Mesendoderm (in vitro differentiated cells): ENCODE measurements around the gene SNRNP70.
"Not testable (repeated sequence)": the region's sequence is repeated elsewhere in the genome, so short reads cannot be mapped to it uniquely, and the experiment has no call there.

ENCODE experiments used
- DNase-seq: peaks from one replicate; pipeline ENCODE4 v3.0.0; 2013
- H2AK5ac ChIP-seq: 2 replicates; pipeline ENCODE4 v1.6.1; 2013; ENCODE audit warnings: low read length, inconsistent platforms
- H2BK120ac ChIP-seq: 2 replicates; pipeline ENCODE4 v1.6.1; 2013; ENCODE audit warnings: low read depth, mild to moderate bottlenecking, low read length, moderate library complexity, mixed read lengths
- H2BK15ac ChIP-seq: replicated peaks from 2 replicates; pipeline ENCODE4 v1.6.1; 2013; ENCODE audit warnings: low read depth, mild to moderate bottlenecking, moderate library complexity
- H2BK5ac ChIP-seq: 2 replicates; pipeline ENCODE4 v1.6.1; 2013; ENCODE audit warnings: low read length, inconsistent platforms
- H3K18ac ChIP-seq: 2 replicates; pipeline ENCODE4 v1.6.1; 2013; ENCODE audit warnings: mild to moderate bottlenecking, low read length, mixed read lengths
- H3K23ac ChIP-seq: one replicate; pipeline ENCODE4 v1.6.1; 2013; ENCODE audit warnings: low read length
- H3K27ac ChIP-seq: 2 replicates; pipeline ENCODE4 v1.5.1; 2013; ENCODE audit warnings: low read depth, mild to moderate bottlenecking, inconsistent platforms, low read length, moderate library complexity
- H3K27me3 ChIP-seq: 2 replicates; pipeline ENCODE4 v1.6.1; 2013; ENCODE audit warnings: low read length, control low read depth, mild to moderate bottlenecking, inconsistent platforms; ENCODE audit not compliant: insufficient read depth, poor library complexity
- H3K36me3 ChIP-seq: 2 replicates; pipeline ENCODE4 v1.6.1; 2013; ENCODE audit warnings: low read length, inconsistent platforms; ENCODE audit not compliant: control insufficient read depth, insufficient read depth
- H3K4ac ChIP-seq: one replicate; pipeline ENCODE4 v1.6.1; 2013; ENCODE audit warnings: low read depth, mild to moderate bottlenecking, low read length, moderate library complexity
- H3K4me1 ChIP-seq: 2 replicates; pipeline ENCODE4 v1.6.1; 2013; ENCODE audit warnings: low read depth, low read length, inconsistent platforms; ENCODE audit not compliant: control insufficient read depth
- H3K4me2 ChIP-seq: 2 replicates; pipeline ENCODE4 v1.6.1; 2013; ENCODE audit warnings: low read length
- H3K4me3 ChIP-seq: 2 replicates; pipeline ENCODE4 v1.5.1; 2013; ENCODE audit warnings: mild to moderate bottlenecking, low read length
- H3K56ac ChIP-seq: one replicate; pipeline ENCODE4 v1.6.1; 2013; ENCODE audit warnings: low read length
- H3K79me1 ChIP-seq: 2 replicates; pipeline ENCODE4 v1.6.1; 2013; ENCODE audit warnings: low read length, inconsistent platforms
- H3K79me2 ChIP-seq: 2 replicates; pipeline ENCODE4 v1.6.1; 2013; ENCODE audit warnings: mild to moderate bottlenecking, low read length; ENCODE audit not compliant: control insufficient read depth, insufficient read depth
- H3K9ac ChIP-seq: 2 replicates; pipeline ENCODE4 v1.6.1; 2013; ENCODE audit warnings: low read length, inconsistent platforms
- H4K5ac ChIP-seq: one replicate; pipeline ENCODE4 v1.6.1; 2013; ENCODE audit warnings: low read length
- H4K8ac ChIP-seq: one replicate; pipeline ENCODE4 v1.6.1; 2013; ENCODE audit warnings: low read depth, mild to moderate bottlenecking, control low read depth, low read length, moderate library complexity
- WGBS: extraction: QIAGEN DNeasy Blood & Tissue Kit; methylation state at CpG from one replicate; pipeline ENCODE4 v1.1.7; 2013; ENCODE audit warnings: low lambda C conversion rate, missing lambda C conversion rate; ENCODE audit not compliant: insufficient coverage; ENCODE audit errors: extremely low coverage; 5-methylcytosine and 5-hydroxymethylcytosine counted together

SNRNP70 gene

DNA sequence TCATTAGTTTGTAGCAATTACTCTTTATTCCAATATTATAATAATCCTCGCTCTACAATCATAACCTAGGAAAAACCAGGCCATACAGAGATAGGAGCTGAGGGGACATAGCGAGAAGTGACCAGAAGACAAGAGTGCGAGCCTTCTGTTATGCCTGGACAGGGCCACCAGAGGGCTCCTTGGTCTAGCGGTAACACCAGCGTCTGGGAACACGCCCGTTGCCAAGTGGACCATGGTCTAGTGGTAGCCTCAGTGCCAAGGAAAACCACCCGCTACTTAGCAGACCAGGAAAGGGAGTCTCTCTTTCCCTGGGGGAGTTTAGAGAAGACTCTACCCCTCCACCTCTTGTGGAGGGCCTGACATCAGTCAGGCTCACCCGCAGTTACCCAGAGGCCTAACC, 10.4 kb upstream of the SNRNP70 start:
- not testable (repeated sequence) for H3K4ac ChIP-seq, H3K9ac ChIP-seq, H2BK5ac ChIP-seq, H2AK5ac ChIP-seq, H3K4me1 ChIP-seq, H2BK15ac ChIP-seq, H3K23ac ChIP-seq, H3K4me3 ChIP-seq, H2BK120ac ChIP-seq, H3K79me1 ChIP-seq, H3K27me3 ChIP-seq, H3K4me2 ChIP-seq, H3K18ac ChIP-seq, H3K56ac ChIP-seq, H4K8ac ChIP-seq, H3K36me3 ChIP-seq, H4K5ac ChIP-seq, H3K27ac ChIP-seq, H3K79me2 ChIP-seq
- peak; percentile 42 for DNase-seq
- WGBS = no CpG with 5 or more reads among the region's 9 CpGs

DNA sequence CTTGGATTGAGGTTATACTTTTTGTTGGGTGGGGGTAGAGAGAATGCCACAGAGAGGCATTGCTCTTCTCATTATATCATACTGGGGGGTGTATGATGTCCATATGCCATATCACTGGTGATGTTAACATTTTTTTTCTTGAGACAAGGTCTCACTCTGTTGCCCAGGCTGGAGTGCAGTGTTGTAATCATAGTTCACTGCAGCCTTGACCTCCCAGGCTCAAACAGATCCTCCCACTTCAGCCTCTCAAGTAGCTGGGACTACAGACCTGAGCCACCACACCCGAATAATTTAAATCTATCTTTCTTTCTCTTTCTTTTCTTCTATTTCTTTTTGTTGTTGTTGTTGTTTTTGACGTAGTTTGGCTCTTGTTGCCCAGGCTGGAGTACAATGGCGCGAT, 4.9 kb upstream of the SNRNP70 start:
- H3K18ac ChIP-seq = no peak overlapping the region
- no peak overlapping the region for H3K23ac ChIP-seq
- WGBS = no CpG with 5 or more reads among the region's 4 CpGs
- H3K36me3 ChIP-seq = no peaks in the 10 kb centered on the region
- H3K27ac ChIP-seq = no peak overlapping the region
- no peak overlapping the region for H3K4me3 ChIP-seq
- no peak overlapping the region for H2AK5ac ChIP-seq
- H3K27me3 ChIP-seq = no peaks in the 10 kb centered on the region
- no peak overlapping the region for H2BK5ac ChIP-seq
- no peak overlapping the region for H3K56ac ChIP-seq
- DNase-seq = no peak
- H2BK15ac ChIP-seq = no peak overlapping the region
- no peak overlapping the region for H3K4me2 ChIP-seq
- H2BK120ac ChIP-seq = no peak overlapping the region
- H3K79me1 ChIP-seq = no peaks in the 10 kb centered on the region
- H3K9ac ChIP-seq = no peak overlapping the region
- peaks cover under 1% of the 10 kb centered on the region for H3K79me2 ChIP-seq
- H3K4ac ChIP-seq = no peak overlapping the region
- H4K5ac ChIP-seq = no peak overlapping the region
- no peaks in the 10 kb centered on the region for H3K4me1 ChIP-seq
- H4K8ac ChIP-seq = no peak overlapping the region

DNA sequence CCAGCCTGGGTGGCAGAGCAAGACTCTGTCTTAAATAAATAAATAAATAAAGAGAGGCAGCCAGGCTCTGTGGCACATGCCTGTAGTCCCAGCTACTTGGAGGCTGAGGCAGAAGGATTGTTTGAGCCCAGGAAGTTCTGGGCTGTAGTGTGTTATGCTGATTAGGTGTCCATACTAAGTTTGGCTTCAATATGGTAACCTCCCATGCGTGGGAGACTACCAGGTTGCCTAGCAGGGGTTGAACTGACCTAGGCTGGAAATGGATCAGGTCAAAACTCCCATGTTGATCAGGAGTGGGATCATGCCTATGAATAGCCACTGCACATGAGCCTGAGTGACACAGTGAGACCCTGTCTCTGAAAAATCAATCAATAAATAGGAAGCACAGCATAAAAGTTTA, 4.0 kb upstream of the SNRNP70 start:
- H3K27ac ChIP-seq = no peak overlapping the region
- no peaks in the 10 kb centered on the region for H3K79me1 ChIP-seq
- H4K8ac ChIP-seq = no peak overlapping the region
- no peak overlapping the region for H3K4ac ChIP-seq
- no peak overlapping the region for H2BK5ac ChIP-seq
- H3K4me2 ChIP-seq = no peak overlapping the region
- no peak overlapping the region for H3K18ac ChIP-seq
- no peak overlapping the region for H2AK5ac ChIP-seq
- H3K9ac ChIP-seq = no peak overlapping the region
- no peaks in the 10 kb centered on the region for H3K36me3 ChIP-seq
- no peak overlapping the region for H2BK15ac ChIP-seq
- WGBS = no CpG with 5 or more reads among the region's 1 CpG
- H3K79me2 ChIP-seq = peaks cover 10% of the 10 kb centered on the region
- H3K4me1 ChIP-seq = no peaks in the 10 kb centered on the region
- no peak overlapping the region for H2BK120ac ChIP-seq
- no peak overlapping the region for H3K56ac ChIP-seq
- DNase-seq = no peak
- H3K23ac ChIP-seq = no peak overlapping the region
- H4K5ac ChIP-seq = no peak overlapping the region
- no peaks in the 10 kb centered on the region for H3K27me3 ChIP-seq
- H3K4me3 ChIP-seq = no peak overlapping the region

DNA sequence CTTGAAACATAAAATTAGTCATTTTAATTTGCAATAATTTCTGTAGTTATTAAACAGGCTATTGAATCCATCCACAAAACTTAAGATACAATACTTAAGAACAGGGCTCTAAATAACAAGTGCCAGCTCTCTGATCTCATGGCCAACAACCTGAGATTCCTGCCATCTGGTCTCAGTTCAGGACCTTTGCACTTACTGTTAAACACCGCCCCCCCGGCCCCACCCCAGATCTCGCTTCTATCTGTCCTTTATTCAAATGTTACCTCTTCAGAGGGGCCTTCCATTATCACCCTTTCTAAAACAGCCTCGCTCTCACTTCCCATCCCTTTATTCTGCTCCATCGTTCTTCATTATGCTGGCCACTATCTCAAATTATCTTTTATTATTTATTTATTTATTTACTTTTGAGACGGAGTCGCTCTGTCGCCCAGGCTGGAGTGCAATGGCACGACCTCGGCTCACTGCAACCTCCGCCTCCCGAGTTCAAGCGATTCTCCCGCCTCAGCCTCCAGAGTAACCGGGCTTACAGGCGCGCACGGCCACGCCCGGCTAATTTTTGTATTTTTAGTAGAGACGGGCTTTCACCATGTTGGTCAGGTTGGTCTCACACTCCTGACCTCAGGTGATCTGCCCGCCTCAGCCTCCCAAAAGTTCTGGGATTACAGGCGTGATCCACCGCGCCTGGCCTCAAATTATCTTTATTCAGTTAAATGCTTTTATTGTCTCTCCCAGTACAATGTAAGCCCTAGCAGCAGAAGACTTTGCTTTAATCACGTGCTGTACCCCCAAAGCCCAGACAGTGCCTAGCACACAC, 838 bp upstream of the SNRNP70 start:
- Histone ChIP-seq H4K8ac (no peak overlapping the region), H3K79me2 (peaks cover 36% of the 10 kb centered on the region), H3K79me1 (peaks cover 10% of the 10 kb centered on the region), H3K27me3 (no peaks in the 10 kb centered on the region), H3K56ac (peak overlapping the region; percentile 95), H2BK5ac (no peak overlapping the region), H3K4me3 (no peak overlapping the region), H3K36me3 (peaks cover 8% of the 10 kb centered on the region), H3K27ac (no peak overlapping the region), H3K23ac (no peak overlapping the region), H3K4me1 (no peaks in the 10 kb centered on the region), H2BK15ac (no peak overlapping the region), H3K9ac (peak overlapping the region; percentile 88), H4K5ac (peak overlapping the region; percentile 90), H3K18ac (no peak overlapping the region), H3K4me2 (peak overlapping the region; percentile 67), H2BK120ac (no peak overlapping the region), H2AK5ac (no peak overlapping the region), H3K4ac (no peak overlapping the region)
- DNase-seq = no peak
- WGBS = no CpG with 5 or more reads among the region's 26 CpGs

GRCh38 chr19:49085868-49086232, 599 bp downstream of the SNRNP70 start:
- WGBS = no CpG with 5 or more reads among the region's 14 CpGs
- Histone ChIP-seq H3K79me1 (peaks cover 16% of the 10 kb centered on the region), H3K36me3 (peaks cover 18% of the 10 kb centered on the region), H2BK120ac (no peak overlapping the region), H3K4me1 (no peaks in the 10 kb centered on the region), H2BK5ac (no peak overlapping the region), H3K27ac (peak overlapping the region; percentile 80), H3K56ac (peak overlapping the region; percentile 97), H3K4ac (no peak overlapping the region), H4K5ac (no peak overlapping the region), H3K27me3 (no peaks in the 10 kb centered on the region), H4K8ac (no peak overlapping the region), H3K4me2 (peak overlapping the region; percentile 59), H2BK15ac (no peak overlapping the region), H3K4me3 (peak overlapping the region; percentile 60), H3K9ac (peak overlapping the region; percentile 97), H3K18ac (peak overlapping the region; percentile 80), H3K79me2 (peaks cover 47% of the 10 kb centered on the region), H2AK5ac (no peak overlapping the region), H3K23ac (no peak overlapping the region)
- peak; percentile 34 for DNase-seq

DNA sequence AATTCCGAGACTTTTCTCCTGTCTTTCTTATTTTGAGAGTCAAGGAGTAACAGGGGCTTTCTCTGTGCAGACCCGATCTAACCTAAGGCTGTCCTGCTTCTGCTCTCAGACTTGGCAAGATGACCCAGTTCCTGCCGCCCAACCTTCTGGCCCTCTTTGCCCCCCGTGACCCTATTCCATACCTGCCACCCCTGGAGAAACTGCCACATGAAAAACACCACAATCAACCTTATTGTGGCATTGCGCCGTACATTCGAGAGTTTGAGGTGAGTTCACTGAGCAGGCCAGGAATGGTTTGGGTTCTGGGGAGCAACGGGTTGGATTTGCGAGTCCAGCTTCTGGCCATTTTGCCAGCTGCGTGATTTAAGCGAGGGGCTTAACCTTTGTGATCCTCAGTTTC, 1.0 kb downstream of the SNRNP70 start:
- Histone ChIP-seq H3K36me3 (peaks cover 19% of the 10 kb centered on the region), H2AK5ac (no peak overlapping the region), H3K27me3 (no peaks in the 10 kb centered on the region), H4K8ac (no peak overlapping the region), H3K56ac (peak overlapping the region; percentile 97), H3K4ac (no peak overlapping the region), H4K5ac (no peak overlapping the region), H3K79me1 (peaks cover 17% of the 10 kb centered on the region), H3K18ac (no peak overlapping the region), H2BK5ac (no peak overlapping the region), H3K79me2 (peaks cover 47% of the 10 kb centered on the region), H3K27ac (no peak overlapping the region), H2BK120ac (no peak overlapping the region), H3K4me2 (peak overlapping the region; percentile 59), H3K9ac (peak overlapping the region; percentile 97), H3K4me1 (no peaks in the 10 kb centered on the region), H3K4me3 (peak overlapping the region; percentile 60), H3K23ac (no peak overlapping the region), H2BK15ac (no peak overlapping the region)
- WGBS = no CpG with 5 or more reads among the region's 11 CpGs
- no peak for DNase-seq
